Activated T-helper 1 cell treated with Interleukin-2 at 50 U/mL for 16 hours (primary cell): ENCODE measurements around the gene BOC.

Experiments
- DNase-seq: peaks from one replicate; pipeline ENCODE4 v3.0.0-alpha.2; 2020; ENCODE audit warnings: low read depth

Gene BOC

GRCh38 chr3:113251817-113252216 lies 40.5 kb downstream of the BOC start:
- no peak for DNase-seq

- no peak for DNase-seq
Observed at GRCh38 chr3:113252553-113252952, 41.2 kb downstream of the BOC start.

- DNase-seq = no peak
Observed at GRCh38 chr3:113253702-113254101, 42.3 kb downstream of the BOC start.

GRCh38 chr3:113254171-113254947 lies 43.0 kb downstream of the BOC start:
- DNase-seq = no peak

GRCh38 chr3:113255100-113255853 lies 43.9 kb downstream of the BOC start:
- DNase-seq = no peak

- no peak for DNase-seq
Observed at GRCh38 chr3:113255854-113256615, 44.7 kb downstream of the BOC start.

GRCh38 chr3:113258361-113258760 lies 47.0 kb downstream of the BOC start:
- no peak for DNase-seq

- DNase-seq = no peak
Observed at GRCh38 chr3:113259196-113259595, 47.8 kb downstream of the BOC start.

GRCh38 chr3:113261063-113261625 lies 49.8 kb downstream of the BOC start:
- no peak for DNase-seq

- DNase-seq = no peak
Observed at GRCh38 chr3:113261626-113262303, 50.4 kb downstream of the BOC start.

GRCh38 chr3:113262304-113262665 lies 50.9 kb downstream of the BOC start:
- DNase-seq = no peak

GRCh38 chr3:113263020-113263419 lies 51.7 kb downstream of the BOC start:
- DNase-seq = no peak

- DNase-seq = no peak
Observed at GRCh38 chr3:113263778-113264177, 52.4 kb downstream of the BOC start.

GRCh38 chr3:113264283-113265131 lies 53.1 kb downstream of the BOC start:
- DNase-seq = no peak

- DNase-seq = no peak
Observed at GRCh38 chr3:113265231-113265630, 53.9 kb downstream of the BOC start.

GRCh38 chr3:113266738-113267137 lies 55.4 kb downstream of the BOC start:
- no peak for DNase-seq

- DNase-seq = no peak
Observed at GRCh38 chr3:113268311-113268710, 57.0 kb downstream of the BOC start.

- DNase-seq = no peak
Observed at GRCh38 chr3:113268942-113269341, 57.6 kb downstream of the BOC start.

GRCh38 chr3:113269661-113270060 lies 58.3 kb downstream of the BOC start:
- DNase-seq = no peak

- no peak for DNase-seq
Observed at GRCh38 chr3:113270068-113270467, 58.7 kb downstream of the BOC start.

- no peak for DNase-seq
Observed at GRCh38 chr3:113270786-113271185, 59.4 kb downstream of the BOC start.
